K562 (cell line): ENCODE data around the gene SPEM3. TPM values are rescaled to one million over a fixed set of nuclear protein-coding genes. Genes with fewer than 3 reads are reported as not detected.

Source experiments
- ADNP ChIP-seq: fragments of 200-800 bp; sonication (Bioruptor generic); IDR thresholded peaks from 2 replicates; pipeline ENCODE4 v1.6.1; 2016; ENCODE audit warnings: missing genetic modification characterization, missing compliant biosample characterization
- COPS2 ChIP-seq: fragments of 450-650 bp; conservative IDR thresholded peaks from 2 replicates; pipeline ENCODE4 v1.6.1; 2016; ENCODE audit warnings: mild to moderate bottlenecking, moderate library complexity
- GATA2 ChIP-seq: sonication (generic); formaldehyde crosslinking; IDR thresholded peaks from 2 replicates; pipeline ENCODE4 v1.4.0; 2020; ENCODE audit warnings: mild to moderate bottlenecking, missing genetic modification reagents
- GTF2E2 ChIP-seq: fragments of 200-800 bp; sonication (Bioruptor generic); IDR thresholded peaks from 2 replicates; pipeline ENCODE4 v1.6.1; 2016; ENCODE audit warnings: missing genetic modification characterization, missing compliant biosample characterization
- HMBOX1 ChIP-seq: sonication (generic); IDR thresholded peaks from 2 replicates; pipeline ENCODE4 v1.6.1; 2016
- JUN ChIP-seq, 2 experiments: sonication (generic) in 1 of 2; formaldehyde crosslinking in 1 of 2; IDR thresholded peaks; 2 replicates each; pipeline versions ENCODE4 v1.6.1 to v1.8.0; 2012 to 2022; ENCODE audit warnings: borderline replicate concordance in 2 of 2, mild to moderate bottlenecking in 2 of 2, improper control_type of control experiment in 1 of 2, low read depth in 1 of 2, low read length in 1 of 2, missing genetic modification reagents in 1 of 2
- LEF1 ChIP-seq: fragments of 450-650 bp; IDR thresholded peaks from 2 replicates; pipeline ENCODE4 v1.6.1; 2016; ENCODE audit warnings: mild to moderate bottlenecking
- MXD1 ChIP-seq: fragments of 250-450 bp; sonication (Bioruptor Pico); IDR thresholded peaks from 2 replicates; pipeline ENCODE4 v1.8.0; 2021; ENCODE audit warnings: borderline replicate concordance, mild to moderate bottlenecking, moderate library complexity; ENCODE audit not compliant: poor library complexity, severe bottlenecking
- PATZ1 ChIP-seq: fragments of 250-450 bp; sonication (Bioruptor Pico); IDR thresholded peaks from 2 replicates; pipeline ENCODE4 v1.5.0; 2020; ENCODE audit warnings: mild to moderate bottlenecking, borderline replicate concordance
- SOX6 ChIP-seq: fragments of 450-650 bp; IDR thresholded peaks from 2 replicates; pipeline ENCODE4 v1.6.1; 2014; ENCODE audit warnings: mild to moderate bottlenecking
- ZBTB40 ChIP-seq, 2 experiments: fragments of 450-650 bp in 1 of 2; sonication (generic) in 1 of 2; formaldehyde crosslinking in 1 of 2; IDR thresholded peaks; 2 replicates each; pipeline versions ENCODE4 v1.7.1 to v1.9.0; 2016 to 2022; ENCODE audit warnings: inconsistent platforms in 1 of 2, mild to moderate bottlenecking in 1 of 2, missing genetic modification reagents in 1 of 2
- ZNF717 ChIP-seq: fragments of 250-450 bp; sonication (Bioruptor Pico); IDR thresholded peaks from 2 replicates; pipeline ENCODE4 v1.5.0; 2021
- ZNF76 ChIP-seq: fragments of 250-450 bp; sonication (Bioruptor Pico); IDR thresholded peaks from 2 replicates; pipeline ENCODE4 v1.4.0; 2020; ENCODE audit warnings: mild to moderate bottlenecking, moderate library complexity, borderline replicate concordance
- polyA plus RNA-seq, 8 experiments: library from polyadenylated mRNA; depleted of rRNA in 4 of 8; stranded (reverse) in 5 of 8; unstranded in 3 of 8; fragments of >200 nt; fragmentation: Nextera tagmentation in 2 of 8; fragmentation: Illumina TruSeq in 1 of 8; extraction: Ambion mirVana in 2 of 8; extraction: Trizol in 1 of 8; gene quantifications; 2 replicates each; pipeline versions ENCODE4 v1.2.1 to v1.2.3, GENCODE V29; 2011 to 2014; ENCODE audit warnings: inconsistent platforms in 1 of 8, missing spikeins in 1 of 8
- total RNA-seq, 7 experiments: library from RNA; depleted of rRNA in 6 of 7; stranded (reverse); fragments of >200 nt in 6 of 7; fragmentation: Illumina TruSeq in 2 of 7; extraction: Trizol in 2 of 7; gene quantifications; 2 replicates each; pipeline versions ENCODE4 v1.2.1 to v1.2.3, GENCODE V29; 2011 to 2021; ENCODE audit warnings: low replicate concordance in 1 of 7

Gene SPEM3
- total and polyA plus RNA-seq, 9 of the 15 experiments (the other 6 are each of a cell fraction or from before 2014, with no cell fraction given), result not detected

GRCh38 chr17:7475764-7476422, 47.2 kb downstream of the SPEM3 start (continued):
- TF ChIP-seq HMBOX1 (peak; percentile 72), ZNF76 (no peak), COPS2 (no peak), GTF2E2 (tag) (no peak), MXD1 (CRISPR knock-in tag) (no peak), GATA2 (peak; percentile 85), ADNP (tag) (peak; percentile 65; the same call in 1 of the 2 replicates), JUN (IDR thresholded peaks at IDR 0.05; ENCODE audit: borderline replicate concordance, low read depth, low read length) (no peak), JUN (CRISPR knock-in tag; IDR thresholded peaks at IDR 0.05; ENCODE audit: borderline replicate concordance) (0 out of 2 replicates have a peak, but pooled peaks have one; percentile 48), PATZ1 (CRISPR knock-in tag) (no peak), ZNF717 (CRISPR knock-in tag) (no peak), LEF1 (peak; percentile 30), SOX6 (peak; percentile 8; the same call in 1 of the 2 replicates), ZBTB40 (IDR thresholded peaks at IDR 0.05) (no peak), ZBTB40 (CRISPR knock-in tag; IDR thresholded peaks at IDR 0.05) (no peak)
